ENCODE measurements around the gene SHISA8. TPM values are rescaled to one million over a fixed set of nuclear protein-coding genes. Genes with fewer than 3 reads are reported as not detected.

The SHISA8 gene
- total and polyA plus RNA-seq, 2 of the 13 experiments (the other 11 are each of a cell fraction or from before 2014, with no cell fraction given): not detected

DNA sequence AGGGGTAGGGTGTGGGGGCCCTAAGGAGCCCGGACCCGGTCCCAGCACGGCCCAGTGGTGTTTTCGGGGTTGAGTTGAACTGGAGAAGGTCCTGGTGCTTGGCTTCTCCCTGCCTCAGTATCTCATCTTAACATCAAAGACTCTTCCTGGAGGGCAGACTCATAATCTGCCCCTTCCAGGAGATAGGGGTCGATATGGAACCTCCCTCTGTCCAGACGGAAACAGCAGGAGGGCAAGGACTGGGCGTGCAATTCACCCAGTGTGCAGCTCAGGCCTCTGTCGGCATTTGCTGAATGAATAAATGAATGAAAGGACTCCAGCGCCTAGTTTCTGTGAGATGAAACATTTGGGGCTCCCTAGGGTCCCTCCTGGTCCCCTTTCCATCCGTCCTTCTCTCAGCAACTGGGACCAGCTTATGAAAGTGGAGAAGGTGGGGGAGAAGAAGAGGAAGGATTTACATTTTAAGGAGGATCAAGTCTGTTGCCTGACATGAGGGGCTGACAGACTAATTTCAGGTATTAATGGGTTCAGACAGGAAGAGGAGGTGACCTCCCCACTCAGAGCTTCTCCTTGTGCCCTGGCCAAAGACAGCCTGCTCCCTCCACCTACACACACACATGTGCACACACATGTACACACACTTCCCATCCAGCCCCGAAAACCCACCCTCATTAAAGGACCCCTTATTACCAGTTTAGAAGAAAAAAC is 1.1 kb upstream of the SHISA8 start:
- Histone ChIP-seq H3K4me3 (replicated peaks in 1 of 3; ENCODE audit: insufficient read depth in 1 of 3, low read depth in 2 of 3, low read length in 3 of 3) (no peak overlapping the region), H4K20me1 (ENCODE audit: insufficient read depth, low read length) (peaks cover 14% of the 10 kb centered on the region; the same call in 1 of the 2 replicates), H3K9ac (ENCODE audit: insufficient read depth, low read depth, low read length) (no peak overlapping the region), H3K4me2 (ENCODE audit: low read depth, low read length) (no peak overlapping the region), H3K79me2 (ENCODE audit: insufficient read depth, low read length) (no peaks in the 10 kb centered on the region), H3K4me1 (ENCODE audit: insufficient read depth, low read length) (peaks cover 24% of the 10 kb centered on the region), H3K27me3 (ENCODE audit: control insufficient read depth in 1 of 2, insufficient read depth in 2 of 2, low read length in 2 of 2) (peaks cover 27 to 81% of the 10 kb centered on the region in 2 experiments), H3K27ac (ENCODE audit: extremely low read length, insufficient read depth, low read length) (no peak overlapping the region), H2AFZ (ENCODE audit: low read length) (no peak overlapping the region), H3K36me3 (replicated peaks in 1 of 2; ENCODE audit: control insufficient read depth in 1 of 2, insufficient read depth in 2 of 2, low read length in 2 of 2) (no peaks in the 10 kb centered on the region), H3K9me3 (ENCODE audit: low read length) (no peaks in the 10 kb centered on the region)
- BruUV-seq (replicated peaks): no TSS peak
- DNase-seq (ENCODE audit: low spot score): no peak
- intact Hi-C loops (cut with micrococcal nuclease; ENCODE audit: unreplicated experiment): no loop called here
- 26% methylated on average over 10 of the region's 11 CpGs for WGBS (ENCODE audit: low lambda C conversion rate)
- ChIA-PET POLR2A (no interaction called here), CTCF (ENCODE audit: low intra/inter-chr PET ratio, low total read pairs) (no interaction called here)
- TF ChIP-seq SSRP1 (CRISPR knock-in tag; IDR thresholded peaks at IDR 0.05) (no peak), CREM (IDR thresholded peaks at IDR 0.05) (no peak), CREM (CRISPR knock-in tag; IDR thresholded peaks at IDR 0.05) (no peak), ZNF446 (CRISPR knock-in tag; IDR thresholded peaks at IDR 0.05) (no peak), ZFP36L2 (CRISPR knock-in tag; IDR thresholded peaks at IDR 0.05) (no peak), ELF4 (CRISPR knock-in tag; IDR thresholded peaks at IDR 0.05; ENCODE audit: borderline replicate concordance) (no peak), THYN1 (CRISPR knock-in tag; IDR thresholded peaks at IDR 0.05; ENCODE audit: borderline replicate concordance, low read depth) (no peak), ZNF558 (CRISPR knock-in tag; IDR thresholded peaks at IDR 0.05; ENCODE audit: borderline replicate concordance) (no peak), GPN1 (CRISPR knock-in tag; IDR thresholded peaks at IDR 0.05; ENCODE audit: borderline replicate concordance) (no peak), CBX1 (IDR thresholded peaks at IDR 0.05; ENCODE audit: low read depth) (no peak), ZNF737 (CRISPR knock-in tag; IDR thresholded peaks at IDR 0.05; ENCODE audit: borderline replicate concordance) (no peak), ZSCAN31 (CRISPR knock-in tag; IDR thresholded peaks at IDR 0.05; ENCODE audit: low read depth) (no peak), ZNF382 (CRISPR knock-in tag; IDR thresholded peaks at IDR 0.05; ENCODE audit: borderline replicate concordance) (no peak), ZNF329 (CRISPR knock-in tag; IDR thresholded peaks at IDR 0.05; ENCODE audit: low read depth) (no peak), ZNF234 (CRISPR knock-in tag; conservative IDR thresholded peaks at IDR 0.05) (no peak), MBD4 (IDR thresholded peaks at IDR 0.05; ENCODE audit: borderline replicate concordance, low read length) (no peak)
- TF ChIP-seq, protein P1, sequence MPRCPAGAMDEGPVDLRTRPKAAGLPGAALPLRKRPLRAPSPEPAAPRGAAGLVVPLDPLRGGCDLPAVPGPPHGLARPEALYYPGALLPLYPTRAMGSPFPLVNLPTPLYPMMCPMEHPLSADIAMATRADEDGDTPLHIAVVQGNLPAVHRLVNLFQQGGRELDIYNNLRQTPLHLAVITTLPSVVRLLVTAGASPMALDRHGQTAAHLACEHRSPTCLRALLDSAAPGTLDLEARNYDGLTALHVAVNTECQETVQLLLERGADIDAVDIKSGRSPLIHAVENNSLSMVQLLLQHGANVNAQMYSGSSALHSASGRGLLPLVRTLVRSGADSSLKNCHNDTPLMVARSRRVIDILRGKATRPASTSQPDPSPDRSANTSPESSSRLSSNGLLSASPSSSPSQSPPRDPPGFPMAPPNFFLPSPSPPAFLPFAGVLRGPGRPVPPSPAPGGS (CRISPR knock-in tag; IDR thresholded peaks at IDR 0.05): no peak
- TF ChIP-seq, protein P2, sequence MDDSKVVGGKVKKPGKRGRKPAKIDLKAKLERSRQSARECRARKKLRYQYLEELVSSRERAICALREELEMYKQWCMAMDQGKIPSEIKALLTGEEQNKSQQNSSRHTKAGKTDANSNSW (CRISPR knock-in tag; IDR thresholded peaks at IDR 0.05; ENCODE audit: borderline replicate concordance): no peak
- TF ChIP-seq, protein P3, sequence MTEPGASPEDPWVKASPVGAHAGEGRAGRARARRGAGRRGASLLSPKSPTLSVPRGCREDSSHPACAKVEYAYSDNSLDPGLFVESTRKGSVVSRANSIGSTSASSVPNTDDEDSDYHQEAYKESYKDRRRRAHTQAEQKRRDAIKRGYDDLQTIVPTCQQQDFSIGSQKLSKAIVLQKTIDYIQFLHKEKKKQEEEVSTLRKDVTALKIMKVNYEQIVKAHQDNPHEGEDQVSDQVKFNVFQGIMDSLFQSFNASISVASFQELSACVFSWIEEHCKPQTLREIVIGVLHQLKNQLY (CRISPR knock-in tag; IDR thresholded peaks at IDR 0.05): no peak
- TF ChIP-seq, protein P4, sequence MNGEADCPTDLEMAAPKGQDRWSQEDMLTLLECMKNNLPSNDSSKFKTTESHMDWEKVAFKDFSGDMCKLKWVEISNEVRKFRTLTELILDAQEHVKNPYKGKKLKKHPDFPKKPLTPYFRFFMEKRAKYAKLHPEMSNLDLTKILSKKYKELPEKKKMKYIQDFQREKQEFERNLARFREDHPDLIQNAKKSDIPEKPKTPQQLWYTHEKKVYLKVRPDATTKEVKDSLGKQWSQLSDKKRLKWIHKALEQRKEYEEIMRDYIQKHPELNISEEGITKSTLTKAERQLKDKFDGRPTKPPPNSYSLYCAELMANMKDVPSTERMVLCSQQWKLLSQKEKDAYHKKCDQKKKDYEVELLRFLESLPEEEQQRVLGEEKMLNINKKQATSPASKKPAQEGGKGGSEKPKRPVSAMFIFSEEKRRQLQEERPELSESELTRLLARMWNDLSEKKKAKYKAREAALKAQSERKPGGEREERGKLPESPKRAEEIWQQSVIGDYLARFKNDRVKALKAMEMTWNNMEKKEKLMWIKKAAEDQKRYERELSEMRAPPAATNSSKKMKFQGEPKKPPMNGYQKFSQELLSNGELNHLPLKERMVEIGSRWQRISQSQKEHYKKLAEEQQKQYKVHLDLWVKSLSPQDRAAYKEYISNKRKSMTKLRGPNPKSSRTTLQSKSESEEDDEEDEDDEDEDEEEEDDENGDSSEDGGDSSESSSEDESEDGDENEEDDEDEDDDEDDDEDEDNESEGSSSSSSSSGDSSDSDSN (CRISPR knock-in tag; IDR thresholded peaks at IDR 0.05): no peak
- FAIRE-seq: no peak
- in situ Hi-C loops (cut with HindIII; ENCODE audit: extremely low pct_ligation_motif_present, low pct_unique_long_range_greater_than_20kb): no loop called here
- ATAC-seq: no peak

Data from HepG2 (cell line).